ENCODE measurements around the gene CEP131.
"Not testable (repeated sequence)": the region's sequence is repeated elsewhere in the genome, so short reads cannot be mapped to it uniquely, and the experiment has no call there.

CEP131 gene

DNA sequence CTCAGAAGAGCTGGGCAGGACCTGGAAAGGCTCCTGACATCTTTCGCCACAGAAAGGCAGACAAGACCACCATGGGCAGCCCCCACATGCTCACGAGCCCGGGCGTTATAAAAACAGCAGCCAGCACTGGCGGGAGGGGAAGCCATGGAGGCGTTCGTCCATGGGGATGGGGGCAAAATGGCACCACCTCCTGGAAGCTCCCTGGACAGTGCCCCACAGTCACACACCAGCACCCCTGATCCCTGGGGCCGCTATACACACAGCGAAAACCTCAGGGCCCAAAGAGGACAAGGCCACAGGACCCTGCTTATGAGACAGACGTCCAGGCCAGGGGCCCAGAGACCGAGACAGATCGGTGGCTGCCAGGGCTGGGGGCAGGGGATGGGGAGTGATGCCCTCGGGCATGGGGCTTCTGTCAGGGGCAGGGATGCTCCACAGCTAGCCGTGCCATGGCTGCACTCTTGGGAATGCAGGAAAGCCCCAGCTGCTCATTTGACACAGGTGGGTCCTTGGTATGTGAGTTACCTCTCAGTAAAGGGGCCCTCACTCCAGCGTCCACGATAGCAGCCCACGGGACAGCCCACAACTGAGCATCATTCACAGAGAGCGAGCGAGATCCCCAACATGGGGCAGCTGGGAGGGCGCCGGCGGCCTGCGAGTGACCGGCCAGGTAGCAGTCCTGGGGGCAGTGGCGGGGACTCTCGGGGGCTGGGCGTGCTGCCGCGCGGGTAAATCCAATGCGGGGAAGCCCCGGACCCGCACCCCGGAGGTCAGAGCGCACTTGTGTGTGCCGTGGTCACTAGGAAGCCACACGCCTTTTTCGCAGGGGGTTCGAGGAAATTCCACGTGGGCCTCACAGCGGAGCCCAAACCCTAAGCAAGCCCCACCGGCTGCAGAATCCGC, 63.8 kb downstream of the CEP131 start:
- TF ChIP-seq, protein P1, sequence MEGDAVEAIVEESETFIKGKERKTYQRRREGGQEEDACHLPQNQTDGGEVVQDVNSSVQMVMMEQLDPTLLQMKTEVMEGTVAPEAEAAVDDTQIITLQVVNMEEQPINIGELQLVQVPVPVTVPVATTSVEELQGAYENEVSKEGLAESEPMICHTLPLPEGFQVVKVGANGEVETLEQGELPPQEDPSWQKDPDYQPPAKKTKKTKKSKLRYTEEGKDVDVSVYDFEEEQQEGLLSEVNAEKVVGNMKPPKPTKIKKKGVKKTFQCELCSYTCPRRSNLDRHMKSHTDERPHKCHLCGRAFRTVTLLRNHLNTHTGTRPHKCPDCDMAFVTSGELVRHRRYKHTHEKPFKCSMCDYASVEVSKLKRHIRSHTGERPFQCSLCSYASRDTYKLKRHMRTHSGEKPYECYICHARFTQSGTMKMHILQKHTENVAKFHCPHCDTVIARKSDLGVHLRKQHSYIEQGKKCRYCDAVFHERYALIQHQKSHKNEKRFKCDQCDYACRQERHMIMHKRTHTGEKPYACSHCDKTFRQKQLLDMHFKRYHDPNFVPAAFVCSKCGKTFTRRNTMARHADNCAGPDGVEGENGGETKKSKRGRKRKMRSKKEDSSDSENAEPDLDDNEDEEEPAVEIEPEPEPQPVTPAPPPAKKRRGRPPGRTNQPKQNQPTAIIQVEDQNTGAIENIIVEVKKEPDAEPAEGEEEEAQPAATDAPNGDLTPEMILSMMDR (IDR thresholded peaks at IDR 0.05; ENCODE audit: poor library complexity, severe bottlenecking), result no peak
- H3K36me3 ChIP-seq (ENCODE audit: low read depth), result no peaks in the 10 kb centered on the region
- H3K4me3 ChIP-seq (ENCODE audit: severe bottlenecking), result no peak overlapping the region
- ATAC-seq (ENCODE audit: low read depth), result no peak
- peaks cover 2% of the 10 kb centered on the region for H3K27me3 ChIP-seq (ENCODE audit: insufficient read depth, poor library complexity, severe bottlenecking)
- no peak overlapping the region for H3K27ac ChIP-seq (ENCODE audit: poor library complexity, severe bottlenecking)
- H3K9me3 ChIP-seq (ENCODE audit: severe bottlenecking), result no peaks in the 10 kb centered on the region
- DNase-seq (ENCODE audit: low spot score), result no peak
- H3K4me1 ChIP-seq (ENCODE audit: insufficient read depth, poor library complexity, severe bottlenecking), result no peaks in the 10 kb centered on the region

DNA sequence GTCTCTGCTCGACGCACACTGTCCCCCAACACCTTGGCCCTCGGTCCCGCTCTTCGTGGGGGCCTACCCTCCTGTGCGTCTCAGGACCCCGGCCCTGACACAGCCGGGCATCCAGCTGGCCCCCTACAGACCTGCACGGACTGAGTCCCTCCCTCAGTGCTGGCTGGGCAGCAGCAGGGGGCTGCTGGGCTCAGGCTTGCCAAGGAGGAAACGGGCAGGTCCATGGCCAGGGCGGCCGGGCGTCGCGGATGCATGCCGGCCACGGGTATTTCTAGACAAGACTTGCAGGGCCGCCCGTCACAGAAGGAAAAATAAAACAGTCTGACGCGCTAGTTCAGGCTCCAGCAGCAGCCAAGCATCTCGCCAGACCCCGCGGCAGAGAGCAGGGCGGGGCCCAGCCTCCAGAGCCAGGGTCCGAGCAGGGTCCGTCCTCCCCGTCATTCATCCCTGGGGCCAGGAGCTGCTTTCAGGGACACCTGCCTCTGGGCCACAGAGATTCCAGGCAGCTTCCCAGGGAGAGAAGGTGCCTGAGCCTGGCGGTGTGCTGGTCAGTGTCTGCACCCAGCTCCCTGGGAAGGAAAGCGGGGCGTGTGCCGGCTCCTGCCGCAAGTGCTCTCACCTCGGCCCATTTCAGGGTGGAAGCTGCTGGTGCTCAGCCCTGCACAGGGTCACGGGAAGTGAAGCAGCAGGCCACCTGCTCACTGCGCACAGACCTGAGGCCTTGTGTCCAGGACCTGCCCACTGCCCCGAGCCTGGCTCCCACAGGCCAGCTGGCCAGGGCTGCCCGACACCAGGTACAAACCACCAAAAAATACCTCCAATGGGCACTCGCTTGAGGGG, 64.7 kb downstream of the CEP131 start:
- Histone ChIP-seq H3K4me3 (ENCODE audit: severe bottlenecking) (no peak overlapping the region), H3K4me1 (ENCODE audit: insufficient read depth, poor library complexity, severe bottlenecking) (no peaks in the 10 kb centered on the region), H3K36me3 (ENCODE audit: low read depth) (no peaks in the 10 kb centered on the region), H3K9me3 (ENCODE audit: severe bottlenecking) (no peaks in the 10 kb centered on the region), H3K27ac (ENCODE audit: poor library complexity, severe bottlenecking) (no peak overlapping the region), H3K27me3 (ENCODE audit: insufficient read depth, poor library complexity, severe bottlenecking) (no peaks in the 10 kb centered on the region)
- TF ChIP-seq, protein P1 (IDR thresholded peaks at IDR 0.05; ENCODE audit: poor library complexity, severe bottlenecking), result no peak
- ATAC-seq (ENCODE audit: low read depth) (no peak), DNase-seq (ENCODE audit: low spot score) (no peak)

DNA sequence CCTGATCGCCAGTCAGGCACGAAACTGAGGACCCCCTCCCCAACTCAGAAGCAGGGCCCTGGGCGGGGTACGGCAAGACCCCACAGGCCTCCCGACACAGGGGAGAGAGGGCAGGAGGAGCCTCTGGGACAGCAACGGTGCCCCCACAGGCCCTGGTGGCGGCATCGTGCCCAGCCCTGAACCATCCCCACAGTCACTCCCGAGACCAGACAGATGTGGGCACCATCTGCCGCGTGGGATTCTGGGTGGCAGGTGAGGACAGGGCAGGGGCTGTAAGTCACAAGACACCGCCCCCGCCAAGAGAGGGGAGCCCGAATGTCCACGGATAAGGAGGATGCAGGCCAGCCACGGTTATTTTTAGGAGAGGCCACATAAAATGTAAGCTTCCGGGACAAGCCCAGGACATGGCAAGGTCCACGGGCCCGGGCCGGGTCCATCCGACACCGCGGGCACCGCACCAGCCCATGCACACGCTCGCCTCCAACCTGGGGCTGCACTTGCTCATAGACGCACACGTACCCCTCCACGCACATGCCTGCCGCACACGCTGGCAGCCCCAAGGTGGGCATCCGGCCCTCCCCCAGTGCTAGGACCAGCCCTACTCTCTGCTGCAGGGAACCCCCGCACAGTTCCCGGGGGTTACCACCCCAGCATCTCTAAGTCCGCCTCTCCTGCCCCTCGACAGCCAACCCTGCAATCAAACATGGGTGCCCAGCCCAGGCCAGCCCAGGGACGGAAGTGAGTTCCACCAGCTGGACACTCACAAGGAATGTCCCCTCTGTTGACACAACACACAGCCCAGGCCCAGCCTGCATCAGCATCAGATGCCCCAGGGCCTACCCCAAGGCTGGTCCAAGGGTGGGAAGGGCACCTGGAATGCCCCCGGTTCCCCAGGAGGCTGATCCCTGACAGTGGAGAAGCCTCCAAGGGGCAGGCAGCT, 65.6 kb downstream of the CEP131 start:
- no peak for ATAC-seq (ENCODE audit: low read depth)
- TF ChIP-seq, protein P1 (IDR thresholded peaks at IDR 0.05; ENCODE audit: poor library complexity, severe bottlenecking), result no peak
- Histone ChIP-seq H3K27me3 (ENCODE audit: insufficient read depth, poor library complexity, severe bottlenecking) (no peaks in the 10 kb centered on the region), H3K9me3 (ENCODE audit: severe bottlenecking) (no peaks in the 10 kb centered on the region), H3K36me3 (ENCODE audit: low read depth) (no peaks in the 10 kb centered on the region), H3K27ac (ENCODE audit: poor library complexity, severe bottlenecking) (no peak overlapping the region), H3K4me3 (ENCODE audit: severe bottlenecking) (no peak overlapping the region), H3K4me1 (ENCODE audit: insufficient read depth, poor library complexity, severe bottlenecking) (no peaks in the 10 kb centered on the region)
- no peak for DNase-seq (ENCODE audit: low spot score)

DNA sequence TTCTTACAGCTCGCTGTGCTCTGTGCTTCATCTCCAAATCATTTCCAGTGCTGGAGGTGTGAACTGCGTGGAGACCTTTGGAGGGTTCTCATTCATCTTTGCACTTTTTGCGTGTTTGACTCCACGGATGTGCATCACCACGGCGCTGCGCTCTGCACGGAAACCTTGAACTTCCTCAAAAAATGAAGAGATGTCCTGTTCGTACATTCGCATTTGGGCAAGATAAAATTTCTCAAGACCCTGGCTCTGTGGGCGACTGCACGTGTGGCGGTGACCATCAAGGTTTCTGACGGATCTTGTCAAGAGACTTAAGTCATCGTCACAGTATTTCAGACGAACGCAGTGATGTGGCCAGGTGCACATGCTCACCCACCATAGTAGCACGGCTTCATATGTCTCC, 67.8 kb downstream of the CEP131 start:
- no peaks in the 10 kb centered on the region for H3K36me3 ChIP-seq (ENCODE audit: low read depth)
- H3K9me3 ChIP-seq (ENCODE audit: severe bottlenecking), result no peaks in the 10 kb centered on the region
- peaks cover 4% of the 10 kb centered on the region for H3K27me3 ChIP-seq (ENCODE audit: insufficient read depth, poor library complexity, severe bottlenecking)
- TF ChIP-seq, protein P1 (IDR thresholded peaks at IDR 0.05; ENCODE audit: poor library complexity, severe bottlenecking), result no peak
- H3K4me3 ChIP-seq (ENCODE audit: severe bottlenecking), result no peak overlapping the region
- H3K27ac ChIP-seq (ENCODE audit: poor library complexity, severe bottlenecking), result no peak overlapping the region
- ATAC-seq (ENCODE audit: low read depth) (no peak), DNase-seq (ENCODE audit: low spot score) (no peak)
- H3K4me1 ChIP-seq (ENCODE audit: insufficient read depth, poor library complexity, severe bottlenecking), result no peaks in the 10 kb centered on the region

DNA sequence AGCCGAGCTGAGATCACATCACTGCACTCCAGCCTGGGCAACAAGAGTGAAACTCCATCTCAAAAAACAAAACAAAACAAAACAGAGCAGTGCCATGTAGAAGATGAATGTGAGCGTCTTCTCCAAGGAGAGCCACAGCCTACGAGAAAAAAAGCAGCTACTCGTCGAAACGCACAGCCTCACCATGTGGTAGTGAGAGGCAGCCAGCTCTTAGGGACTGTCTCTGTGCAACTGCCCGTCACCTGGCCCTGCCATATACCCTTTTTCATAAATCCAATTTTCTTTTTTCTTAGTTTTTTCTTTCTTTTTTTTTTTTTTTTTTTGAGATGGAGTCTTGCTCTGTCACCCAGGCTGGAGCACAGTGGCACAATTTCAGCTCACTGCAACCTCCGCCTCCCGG, 68.7 kb downstream of the CEP131 start:
- H3K9me3 ChIP-seq (ENCODE audit: severe bottlenecking); H3K27me3 ChIP-seq (ENCODE audit: insufficient read depth, poor library complexity, severe bottlenecking); H3K27ac ChIP-seq (ENCODE audit: poor library complexity, severe bottlenecking); H3K4me1 ChIP-seq (ENCODE audit: insufficient read depth, poor library complexity, severe bottlenecking); H3K36me3 ChIP-seq (ENCODE audit: low read depth); H3K4me3 ChIP-seq (ENCODE audit: severe bottlenecking); DNase-seq (ENCODE audit: low spot score); ATAC-seq (ENCODE audit: low read depth): not testable (repeated sequence)
